GM23338 (cell line): Measurements from ENCODE around the gene THBS2. TPM values are rescaled to one million over a fixed set of nuclear protein-coding genes. Genes with fewer than 3 reads are reported as not detected.

Experiments used
- ATAC-seq: fragments of 200-7000 bp; cut with Tn5 transposase; 3 replicates; pipeline ENCODE4 v1.9.1; 2020
- DNase-seq: peaks from one replicate; pipeline ENCODE4 v3.0.0-alpha.2; 2015; ENCODE audit warnings: low spot score
- H2AFZ ChIP-seq: fragments of 200-600 bp; sonication (generic); 2 replicates; pipeline ENCODE4 v1.8.0; 2016; ENCODE audit warnings: antibody characterized with exemption, mild to moderate bottlenecking, moderate library complexity
- H3F3A ChIP-seq: fragments of 200-600 bp; sonication (generic); replicated peaks from 2 replicates; pipeline ENCODE4 v1.8.0; 2017; ENCODE audit warnings: antibody characterized with exemption, mixed run types, low read depth
- H3K27ac ChIP-seq: fragments of 200-600 bp; sonication (generic); 2 replicates; pipeline ENCODE4 v1.6.1; 2016; ENCODE audit warnings: low read depth
- H3K27me3 ChIP-seq: fragments of 200-600 bp; sonication (generic); 2 replicates; pipeline ENCODE4 v1.8.0; 2016; ENCODE audit warnings: mild to moderate bottlenecking, mixed run types, moderate library complexity; ENCODE audit not compliant: insufficient read depth
- H3K36me3 ChIP-seq: fragments of 200-600 bp; sonication (generic); 2 replicates; pipeline ENCODE4 v1.8.0; 2016; ENCODE audit warnings: mild to moderate bottlenecking; ENCODE audit not compliant: insufficient read depth
- H3K4me1 ChIP-seq: fragments of 200-600 bp; sonication (generic); 2 replicates; pipeline ENCODE4 v1.8.0; 2016; ENCODE audit warnings: mild to moderate bottlenecking, moderate library complexity; ENCODE audit not compliant: insufficient read depth
- H3K4me2 ChIP-seq: fragments of 200-600 bp; sonication (generic); 2 replicates; pipeline ENCODE4 v1.7.1; 2017; ENCODE audit warnings: mixed run types
- H3K4me3 ChIP-seq: fragments of 200-600 bp; sonication (generic); 2 replicates; pipeline ENCODE4 v1.6.1; 2016; ENCODE audit warnings: mixed run types
- H3K79me2 ChIP-seq: fragments of 200-600 bp; sonication (generic); replicated peaks from 2 replicates; pipeline ENCODE4 v1.8.0; 2017; ENCODE audit warnings: mild to moderate bottlenecking; ENCODE audit not compliant: insufficient read depth
- H3K9me2 ChIP-seq: fragments of 200-600 bp; sonication (generic); 2 replicates; pipeline ENCODE4 v1.8.0; 2017; ENCODE audit not compliant: insufficient read depth
- H4K20me1 ChIP-seq: fragments of 200-600 bp; sonication (generic); replicated peaks from 2 replicates; pipeline ENCODE4 v1.8.0; 2017; ENCODE audit warnings: mild to moderate bottlenecking; ENCODE audit not compliant: insufficient read depth
- H3K27ac Mint-ChIP-seq: 2 replicates; pipeline ENCODE4 v1.8.0; 2020; ENCODE audit warnings: inconsistent platforms, mild to moderate bottlenecking, moderate library complexity, mixed read lengths
- H3K27me3 Mint-ChIP-seq: 3 replicates; pipeline ENCODE4 v1.8.0; 2022; ENCODE audit warnings: low read depth, mild to moderate bottlenecking, moderate library complexity, mixed read lengths, inconsistent platforms; ENCODE audit not compliant: insufficient read depth, poor library complexity
- H3K36me3 Mint-ChIP-seq: 3 replicates; pipeline ENCODE4 v1.8.0; 2021; ENCODE audit warnings: low read depth, mild to moderate bottlenecking, inconsistent platforms, moderate library complexity, mixed read lengths
- H3K4me1 Mint-ChIP-seq: 3 replicates; pipeline ENCODE4 v1.8.0; 2020; ENCODE audit warnings: mild to moderate bottlenecking, inconsistent platforms, mixed read lengths
- H3K4me3 Mint-ChIP-seq: 3 replicates; pipeline ENCODE4 v1.8.0; 2021; ENCODE audit warnings: moderate library complexity, mild to moderate bottlenecking, inconsistent platforms, mixed read lengths
- H3K9me3 Mint-ChIP-seq: 3 replicates; pipeline ENCODE4 v1.8.0; 2020; ENCODE audit warnings: moderate library complexity, mild to moderate bottlenecking, inconsistent platforms, mixed read lengths
- CTCF ChIP-seq, 2 experiments: fragments of 200-600 bp in 1 of 2; sonication (generic) in 1 of 2; conservative IDR thresholded peaks; 2 replicates each; pipeline versions ENCODE4 v1.5.1 to v1.6.1; 2016 to 2017; ENCODE audit warnings: antibody characterized with exemption in 2 of 2, low read depth in 2 of 2, mild to moderate bottlenecking in 2 of 2, moderate library complexity in 1 of 2
- ETS1 ChIP-seq: IDR thresholded peaks from 2 replicates; pipeline ENCODE4 v1.6.1; 2016; ENCODE audit warnings: antibody characterized with exemption
- JUNB ChIP-seq: IDR thresholded peaks from one replicate; pipeline ENCODE4 v1.6.1; 2016; ENCODE audit warnings: antibody characterized with exemption; ENCODE audit not compliant: unreplicated experiment
- NANOG ChIP-seq: IDR thresholded peaks from 2 replicates; pipeline ENCODE4 v1.6.1; 2016; ENCODE audit warnings: antibody characterized with exemption, borderline replicate concordance
- POLR2AphosphoS5 ChIP-seq: IDR thresholded peaks from 2 replicates; pipeline ENCODE4 v1.6.1; 2016; ENCODE audit warnings: antibody characterized with exemption, low read depth
- STAT1 ChIP-seq: IDR thresholded peaks from one replicate; pipeline ENCODE4 v1.6.1; 2016; ENCODE audit warnings: antibody characterized with exemption; ENCODE audit not compliant: unreplicated experiment
- ZNF114 ChIP-seq: fragments of 250-450 bp; sonication (Bioruptor Pico); IDR thresholded peaks from 2 replicates; pipeline ENCODE4 v1.5.0; 2020; ENCODE audit warnings: mild to moderate bottlenecking, moderate library complexity
- ZNF462 ChIP-seq: fragments of 250-450 bp; sonication (Bioruptor Pico); IDR thresholded peaks from 2 replicates; pipeline ENCODE4 v1.5.0; 2020; ENCODE audit warnings: mild to moderate bottlenecking, moderate library complexity
- polyA plus RNA-seq: library from polyadenylated mRNA; unstranded; fragments of >200 nt; fragmentation: Nextera tagmentation; extraction: Ambion mirVana; gene quantifications from 2 replicates; pipeline ENCODE4 v1.2.1, GENCODE V29; 2016
- total RNA-seq: library from RNA; depleted of rRNA; stranded (reverse); fragments of >200 nt; shearing (Covaris generic); gene quantifications from 2 replicates; pipeline ENCODE4 v1.2.3, GENCODE V29; 2014
- TF ChIP-seq, protein P1 (sequence below): IDR thresholded peaks from one replicate; pipeline ENCODE4 v1.6.1; 2018; ENCODE audit warnings: antibody characterized with exemption; ENCODE audit not compliant: unreplicated experiment

Gene THBS2
- total and polyA plus RNA-seq, 2 experiments from 2014 or later: 7.9 to 44.7 TPM

DNA sequence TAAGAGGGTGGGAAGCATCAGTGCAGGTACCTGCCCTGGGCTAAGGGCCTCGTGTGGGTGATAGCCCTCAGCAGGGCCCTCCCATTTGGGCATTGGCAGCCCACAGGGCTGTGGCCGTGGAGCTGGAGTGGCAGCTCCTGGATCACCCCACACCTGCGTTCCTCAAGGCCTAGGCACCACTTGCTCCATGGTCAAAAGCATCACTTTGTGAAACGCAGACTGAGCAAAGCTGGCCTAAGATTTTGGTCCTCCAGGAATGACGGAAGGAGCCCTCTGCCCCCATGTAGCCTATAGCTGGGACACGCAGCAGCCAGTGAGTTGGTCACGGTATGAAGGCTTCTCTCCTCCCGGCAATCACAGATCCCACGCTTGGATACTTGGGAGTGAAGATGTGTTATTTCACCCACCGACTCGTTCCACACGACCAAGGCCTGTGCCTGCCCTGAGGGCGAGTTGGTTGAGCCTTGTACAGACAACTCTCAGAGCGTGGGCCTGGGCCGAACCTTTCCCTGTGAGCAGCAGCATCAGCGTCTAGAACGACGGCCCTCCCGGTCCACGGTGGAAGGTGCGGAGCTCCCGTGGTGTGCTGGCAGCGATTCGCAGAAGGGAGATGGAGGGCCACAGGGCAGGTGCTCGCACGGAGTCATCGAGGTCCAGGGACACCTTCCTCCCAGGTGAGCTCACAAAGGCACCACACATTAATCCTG, 39.7 kb downstream of the THBS2 start (continued):
- TF ChIP-seq ZNF462 (CRISPR knock-in tag) (no peak), ZNF114 (CRISPR knock-in tag) (no peak)

DNA sequence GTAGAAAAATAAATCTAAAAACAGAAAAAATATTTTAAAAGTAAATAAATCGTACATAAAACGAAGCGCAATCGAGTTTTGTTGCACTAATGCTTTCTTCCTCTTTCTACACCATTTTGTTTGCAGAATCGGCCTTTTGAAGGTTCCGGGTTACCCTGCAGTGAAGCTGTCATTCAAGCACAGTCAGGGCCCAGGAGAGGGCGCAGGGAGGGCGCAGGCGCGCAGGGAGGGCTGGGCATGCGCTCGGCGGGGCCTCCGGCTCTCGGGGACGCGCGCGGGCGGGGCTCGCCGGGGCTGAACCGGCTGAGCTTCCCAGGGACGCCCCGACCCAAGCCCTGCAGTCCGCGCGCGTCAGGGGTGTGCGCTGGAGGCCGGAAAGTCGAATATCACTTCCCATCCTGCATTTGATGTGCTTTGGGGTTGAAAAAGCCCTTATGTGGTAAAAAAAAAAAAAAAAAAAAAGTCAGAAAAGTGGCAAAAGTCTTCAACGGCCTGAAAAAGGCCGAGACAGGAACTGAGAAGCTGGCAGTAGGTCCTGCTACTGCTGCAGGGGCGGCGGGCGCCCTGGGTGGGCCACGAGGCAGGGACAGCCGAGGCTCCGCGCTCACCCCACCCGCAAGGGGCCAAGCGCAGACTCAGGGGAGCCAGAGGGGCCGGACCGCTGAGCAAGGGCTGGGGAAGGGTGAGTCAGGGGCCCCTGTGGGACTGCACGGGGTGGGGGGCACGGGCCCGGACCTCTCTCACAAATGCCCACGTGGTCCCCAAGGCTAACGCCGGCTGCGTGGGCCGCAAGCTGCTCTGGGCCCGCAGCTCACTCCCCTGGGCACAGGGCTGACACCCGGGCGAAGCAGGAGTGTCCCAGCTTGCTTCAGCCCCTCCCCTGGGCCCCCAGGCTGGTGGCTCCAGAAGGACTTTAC, 40.5 kb downstream of the THBS2 start:
- Histone ChIP-seq H3K4me2 (peak overlapping the region; percentile 66), H3F3A (no peaks in the 10 kb centered on the region), H3K79me2 (no peaks in the 10 kb centered on the region), H3K9me2 (no peaks in the 10 kb centered on the region), H3K36me3 (no peaks in the 10 kb centered on the region), H3K27ac (no peak overlapping the region), H3K4me3 (peak overlapping the region; percentile 21), H4K20me1 (no peaks in the 10 kb centered on the region), H3K4me1 (no peaks in the 10 kb centered on the region), H3K27me3 (no peaks in the 10 kb centered on the region), H2AFZ (peak overlapping the region; percentile 86; the same call in 1 of the 2 replicates)
- Mint-ChIP-seq H3K27ac (no peak overlapping the region), H3K4me1 (peaks cover 12% of the 10 kb centered on the region; the same call in 2 of the 3 replicates), H3K4me3 (peak overlapping the region; percentile 52; the same call in 2 of the 3 replicates), H3K36me3 (peaks cover 11% of the 10 kb centered on the region), H3K27me3 (peaks cover 8% of the 10 kb centered on the region), H3K9me3 (no peaks in the 10 kb centered on the region)
- ATAC-seq (peak; percentile 99), DNase-seq (peak; percentile 88)
- TF ChIP-seq, protein P1, sequence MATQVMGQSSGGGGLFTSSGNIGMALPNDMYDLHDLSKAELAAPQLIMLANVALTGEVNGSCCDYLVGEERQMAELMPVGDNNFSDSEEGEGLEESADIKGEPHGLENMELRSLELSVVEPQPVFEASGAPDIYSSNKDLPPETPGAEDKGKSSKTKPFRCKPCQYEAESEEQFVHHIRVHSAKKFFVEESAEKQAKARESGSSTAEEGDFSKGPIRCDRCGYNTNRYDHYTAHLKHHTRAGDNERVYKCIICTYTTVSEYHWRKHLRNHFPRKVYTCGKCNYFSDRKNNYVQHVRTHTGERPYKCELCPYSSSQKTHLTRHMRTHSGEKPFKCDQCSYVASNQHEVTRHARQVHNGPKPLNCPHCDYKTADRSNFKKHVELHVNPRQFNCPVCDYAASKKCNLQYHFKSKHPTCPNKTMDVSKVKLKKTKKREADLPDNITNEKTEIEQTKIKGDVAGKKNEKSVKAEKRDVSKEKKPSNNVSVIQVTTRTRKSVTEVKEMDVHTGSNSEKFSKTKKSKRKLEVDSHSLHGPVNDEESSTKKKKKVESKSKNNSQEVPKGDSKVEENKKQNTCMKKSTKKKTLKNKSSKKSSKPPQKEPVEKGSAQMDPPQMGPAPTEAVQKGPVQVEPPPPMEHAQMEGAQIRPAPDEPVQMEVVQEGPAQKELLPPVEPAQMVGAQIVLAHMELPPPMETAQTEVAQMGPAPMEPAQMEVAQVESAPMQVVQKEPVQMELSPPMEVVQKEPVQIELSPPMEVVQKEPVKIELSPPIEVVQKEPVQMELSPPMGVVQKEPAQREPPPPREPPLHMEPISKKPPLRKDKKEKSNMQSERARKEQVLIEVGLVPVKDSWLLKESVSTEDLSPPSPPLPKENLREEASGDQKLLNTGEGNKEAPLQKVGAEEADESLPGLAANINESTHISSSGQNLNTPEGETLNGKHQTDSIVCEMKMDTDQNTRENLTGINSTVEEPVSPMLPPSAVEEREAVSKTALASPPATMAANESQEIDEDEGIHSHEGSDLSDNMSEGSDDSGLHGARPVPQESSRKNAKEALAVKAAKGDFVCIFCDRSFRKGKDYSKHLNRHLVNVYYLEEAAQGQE: no peak
- TF ChIP-seq CTCF (conservative IDR thresholded peaks at IDR 0.05; ENCODE audit: low read depth in 2 of 2) (peak; percentile 29 to 60; a peak in 3 of 4 replicates), POLR2AphosphoS5 (no peak), JUNB (no peak), NANOG (no peak), ETS1 (no peak), STAT1 (no peak)
